K562 (cell line): ENCODE measurements around the gene ICA1. TPM values are rescaled to one million over a fixed set of nuclear protein-coding genes. Genes with fewer than 3 reads are reported as not detected.

Experiments
- ATAC-seq: fragments of 200-7000 bp; cut with Tn5 transposase; 3 replicates; pipeline ENCODE4 v1.9.1; 2020; ENCODE audit warnings: moderate library complexity
- BruUV-seq: library from RNA; stranded (reverse); fragments of 400-500 nt; replicated peaks from 2 replicates; lab custom pipeline; 2021; lab: Mats Ljungman, UMichigan
- CTCF ChIA-PET: fragments of 300-600 bp; formaldehyde crosslinking; extraction: SDS; loops from one replicate; lab custom pipeline; 2021; ENCODE audit warnings: low intra/inter-chr PET ratio; lab: Yijun Ruan, JAX
- POLR2A ChIA-PET: fragments of 300-600, 350-650 bp; sonication (Branson Sonifier 250); formaldehyde crosslinking; extraction: SDS; loops from one replicate; lab custom pipeline; 2021; ENCODE audit warnings: antibody characterized with exemption, inconsistent platforms; lab: Yijun Ruan, JAX
- DNase-seq, 4 experiments: peaks; one replicate each; pipeline versions ENCODE4 v3.0.0 to v3.0.0-alpha.2; 2011 to 2018; ENCODE audit warnings: low spot score in 3 of 4, mixed read lengths in 3 of 4; ENCODE audit errors: extremely low read depth in 1 of 4
- FAIRE-seq: peaks from 2 replicates; lab custom pipeline; 2011; peaks lifted over from hg19 to GRCh38; lab: Jason Lieb, UNC
- H2AFZ ChIP-seq: 2 replicates; pipeline ENCODE4 v1.6.0; 2011; ENCODE audit warnings: low read depth, low read length, control low read depth, inconsistent platforms
- H3K27ac ChIP-seq: fragments of 200-600 bp; 3 replicates; pipeline ENCODE4 v1.8.0; 2011; ENCODE audit warnings: low read depth, mild to moderate bottlenecking, control low read depth, inconsistent platforms, low read length, moderate library complexity, mixed read lengths; ENCODE audit errors: extremely low read depth
- H3K27me3 ChIP-seq, 2 experiments: fragments of 300-600 bp in 1 of 2; 2 replicates in 1 of 2; 3 replicates in 1 of 2; pipeline versions ENCODE4 v1.6.0 to v1.8.0; 2011; ENCODE audit warnings: inconsistent platforms in 2 of 2, low read length in 2 of 2, mild to moderate bottlenecking in 1 of 2, mixed read lengths in 1 of 2, moderate library complexity in 1 of 2; ENCODE audit not compliant: control insufficient read depth in 2 of 2, insufficient read depth in 2 of 2
- H3K36me3 ChIP-seq: fragments of 300-600 bp; 3 replicates; pipeline ENCODE4 v1.8.0; 2011; ENCODE audit warnings: mild to moderate bottlenecking, low read length, inconsistent platforms; ENCODE audit not compliant: control insufficient read depth, insufficient read depth
- H3K4me1 ChIP-seq, 2 experiments: fragments of 200-600 bp in 1 of 2; replicated peaks in 1 of 2; 2 replicates in 1 of 2; 3 replicates in 1 of 2; pipeline versions ENCODE4 v1.5.1 to v1.8.0; 2011; ENCODE audit warnings: inconsistent platforms in 2 of 2, low read length in 2 of 2, mild to moderate bottlenecking in 1 of 2, mixed read lengths in 1 of 2, moderate library complexity in 1 of 2; ENCODE audit not compliant: control insufficient read depth in 2 of 2, insufficient read depth in 2 of 2
- H3K4me2 ChIP-seq: 2 replicates; pipeline ENCODE4 v1.6.1; 2011; ENCODE audit warnings: low read length, control low read depth, inconsistent platforms, mixed read lengths; ENCODE audit not compliant: insufficient read depth
- H3K4me3 ChIP-seq: fragments of 200-600 bp; sonication (generic), shearing (Covaris generic); 2 replicates; pipeline ENCODE4 v1.5.1; 2016; ENCODE audit warnings: control low read depth, inconsistent platforms
- H3K79me2 ChIP-seq: fragments of 200-600 bp; 3 replicates; pipeline ENCODE4 v1.8.0; 2011; ENCODE audit warnings: low read length, inconsistent platforms; ENCODE audit not compliant: control insufficient read depth, insufficient read depth
- H3K9ac ChIP-seq, 2 experiments: 2 replicates each; pipeline versions ENCODE4 v1.6.0 to v1.6.1; 2011; ENCODE audit warnings: low read depth in 2 of 2, low read length in 2 of 2, control low read depth in 1 of 2, inconsistent platforms in 1 of 2, mild to moderate bottlenecking in 1 of 2, mixed read lengths in 1 of 2; ENCODE audit not compliant: insufficient read depth in 1 of 2
- H3K9me1 ChIP-seq: one replicate; pipeline ENCODE4 v1.6.0; 2011; ENCODE audit warnings: inconsistent platforms, mild to moderate bottlenecking, low read length, moderate library complexity; ENCODE audit not compliant: control insufficient read depth, insufficient read depth
- H3K9me3 ChIP-seq: replicated peaks from 2 replicates; pipeline ENCODE4 v1.5.1; 2011; ENCODE audit warnings: low read depth, low read length, inconsistent platforms; ENCODE audit not compliant: control insufficient read depth, insufficient read depth
- H4K20me1 ChIP-seq: replicated peaks from 2 replicates; pipeline ENCODE4 v1.6.1; 2011; ENCODE audit warnings: low read length, inconsistent platforms, mixed read lengths; ENCODE audit not compliant: control insufficient read depth, insufficient read depth
- ETV5 ChIP-seq: sonication (generic); formaldehyde crosslinking; IDR thresholded peaks from 2 replicates; pipeline ENCODE4 v1.4.0; 2020; ENCODE audit warnings: low read depth, mild to moderate bottlenecking, missing genetic modification reagents
- ZNF445 ChIP-seq: fragments of 250-450 bp; sonication (Bioruptor Pico); IDR thresholded peaks from 2 replicates; pipeline ENCODE4 v1.4.0; 2020; ENCODE audit warnings: low read depth, mild to moderate bottlenecking, moderate library complexity
- WGBS: fragments of 100-300 bp; shearing (Covaris generic); methylation state at CpG from one replicate; pipeline ENCODE4 v1.1.6; 2016; ENCODE audit warnings: low coverage, mixed read lengths; ENCODE audit not compliant: insufficient coverage; ENCODE audit errors: missing lambda C conversion rate; 5-methylcytosine and 5-hydroxymethylcytosine counted together
- in situ Hi-C: fragments of 300-500 bp; cut with MboI; formaldehyde crosslinking; loops from 4 replicates; pipeline ENCODE4 v1.15.0; 2018; ENCODE audit warnings: inconsistent platforms, mixed read lengths
- intact Hi-C: fragments of 100-400 bp; cut with micrococcal nuclease; formaldehyde crosslinking; loops from 2 replicates; pipeline ENCODE4 v1.14.2; 2022
- polyA plus RNA-seq, 8 experiments: library from polyadenylated mRNA; depleted of rRNA in 4 of 8; stranded (reverse) in 5 of 8; unstranded in 3 of 8; fragments of >200 nt; fragmentation: Nextera tagmentation in 2 of 8; fragmentation: Illumina TruSeq in 1 of 8; extraction: Ambion mirVana in 2 of 8; extraction: Trizol in 1 of 8; gene quantifications; 2 replicates each; pipeline versions ENCODE4 v1.2.1 to v1.2.3, GENCODE V29; 2011 to 2014; ENCODE audit warnings: inconsistent platforms in 1 of 8, missing spikeins in 1 of 8
- total RNA-seq, 7 experiments: library from RNA; depleted of rRNA in 6 of 7; stranded (reverse); fragments of >200 nt in 6 of 7; fragmentation: Illumina TruSeq in 2 of 7; extraction: Trizol in 2 of 7; gene quantifications; 2 replicates each; pipeline versions ENCODE4 v1.2.1 to v1.2.3, GENCODE V29; 2011 to 2021; ENCODE audit warnings: low replicate concordance in 1 of 7

ICA1 gene
- total and polyA plus RNA-seq, 9 of the 15 experiments (the other 6 are each of a cell fraction or from before 2014, with no cell fraction given): 7.1 to 22.3 (median 16.4) TPM

- Histone ChIP-seq H3K27me3 (no peaks in the 10 kb centered on the region), H3K4me1 (peaks cover 8 to 19% of the 10 kb centered on the region in 2 experiments), H4K20me1 (no peaks in the 10 kb centered on the region), H3K9ac (no peak overlapping the region), H3K79me2 (no peaks in the 10 kb centered on the region), H3K27ac (no peak overlapping the region), H2AFZ (no peak overlapping the region), H3K36me3 (no peaks in the 10 kb centered on the region), H3K4me2 (no peak overlapping the region), H3K4me3 (no peak overlapping the region), H3K9me3 (no peaks in the 10 kb centered on the region), H3K9me1 (no peaks in the 10 kb centered on the region)
- BruUV-seq: no TSS peak
- ChIA-PET POLR2A (interaction anchor here (0.6 kb wide), 2 partner anchors 369 to 576 kb away, joined by 3 read pairs; no protein-coding TSS in a partner anchor), CTCF (no interaction called here)
- DNase-seq (no peak), ATAC-seq (no peak), FAIRE-seq (no peak)
- in situ Hi-C loops: no loop called here
- TF ChIP-seq ETV5 (CRISPR knock-in tag): no peak
- intact Hi-C loops: no loop called here
- WGBS: 83% methylated on average over 5 of the region's 5 CpGs
Measured at GRCh38 chr7:8205537-8205936, 56.4 kb downstream of the ICA1 start.

GRCh38 chr7:8205031-8205387 is 57.0 kb downstream of the ICA1 start:
- CTCF ChIA-PET: no interaction called here
- no peaks in the 10 kb centered on the region for H3K36me3 ChIP-seq
- H2AFZ ChIP-seq: no peak overlapping the region
- 78% methylated on average over 2 of the region's 2 CpGs for WGBS
- POLR2A ChIA-PET: interaction anchor here (0.6 kb wide), 1 partner anchor 368 kb away, joined by 3 read pairs; no protein-coding TSS in a partner anchor
- H3K4me3 ChIP-seq: no peak overlapping the region
- H4K20me1 ChIP-seq: no peaks in the 10 kb centered on the region
- ATAC-seq (no peak), FAIRE-seq (no peak)
- H3K4me2 ChIP-seq: no peak overlapping the region
- H3K27ac ChIP-seq: no peak overlapping the region
- no peaks in the 10 kb centered on the region for H3K9me3 ChIP-seq
- intact Hi-C loops: no loop called here
- no TSS peak for BruUV-seq
- no peaks in the 10 kb centered on the region for H3K27me3 ChIP-seq
- H3K4me1 ChIP-seq: peaks cover 8 to 19% of the 10 kb centered on the region in 2 experiments
- no peaks in the 10 kb centered on the region for H3K79me2 ChIP-seq
- TF ChIP-seq ZNF445 (CRISPR knock-in tag): no peak
- TF ChIP-seq, all 486 proteins: peak for 0
- in situ Hi-C loops: no loop called here
- Histone ChIP-seq H3K9me1 (no peaks in the 10 kb centered on the region), H3K9ac (no peak overlapping the region)
- no peak for DNase-seq
